ENCODE results near the gene EPHB2. TPM values are rescaled to one million over a fixed set of nuclear protein-coding genes. Genes with fewer than 3 reads are reported as not detected.
A peak's percentile ranks its signal among the peaks of the same experiment; 100 is the strongest.

EPHB2 gene
- total and polyA plus RNA-seq, 2 donors (not counting 3 experiments of a cell fraction or from before 2014, with no cell fraction given) = 50.8 to 69.1 TPM

- DNase-seq (ENCODE audit: low read depth, low spot score) (peak; percentile 48), FAIRE-seq (no peak)
- intact Hi-C loops (cut with micrococcal nuclease) = no loop called here
- Histone ChIP-seq H4K20me1 (replicated peaks; ENCODE audit: control insufficient read depth, extremely low read depth, insufficient read depth, low read length) (no peaks in the 10 kb centered on the region), H3K9ac (replicated peaks; ENCODE audit: extremely low read depth, insufficient read depth, low read length) (no peak overlapping the region), H3K27ac (ENCODE audit: insufficient read depth, low read depth, low read length) (no peak overlapping the region), H3K79me2 (ENCODE audit: control insufficient read depth, insufficient read depth, low read length) (no peaks in the 10 kb centered on the region), H3K27me3 (ENCODE audit: control insufficient read depth in 2 of 2, insufficient read depth in 2 of 2, low read length in 2 of 2) (no peaks in the 10 kb centered on the region), H3K9me3 (replicated peaks; ENCODE audit: control insufficient read depth, insufficient read depth, low read length) (no peaks in the 10 kb centered on the region), H3K4me1 (ENCODE audit: control insufficient read depth, extremely low read depth, insufficient read depth, low read length) (no peaks in the 10 kb centered on the region), H3K9me1 (replicated peaks; ENCODE audit: control insufficient read depth, extremely low read depth, insufficient read depth, low read length) (no peaks in the 10 kb centered on the region), H3K36me3 (ENCODE audit: control insufficient read depth in 2 of 2, extremely low read depth in 1 of 2, insufficient read depth in 2 of 2, low read length in 2 of 2) (no peaks in the 10 kb centered on the region), H3K4me3 (replicated peaks in 1 of 3; ENCODE audit: insufficient read depth in 1 of 3, low read depth in 1 of 3, low read length in 3 of 3) (no peak overlapping the region), H3K4me2 (ENCODE audit: insufficient read depth, low read length) (no peak overlapping the region), H2AFZ (ENCODE audit: low read depth, low read length) (no peak overlapping the region)
- ChIA-PET POLR2A (no interaction called here), CTCF (interaction anchor here (0.7 to 3.3 kb wide), 10 partner anchors 10 to 257 kb away, joined by 3 to 15 read pairs (median 4); no protein-coding TSS in a partner anchor)
- dilution Hi-C loops (cut with MboI; ENCODE audit: extremely low pct_ligation_motif_present, low sequenced_read_pairs) = no loop called here
- no peak for TF ChIP-seq GATA2 (IDR thresholded peaks at IDR 0.05; ENCODE audit: insufficient read depth, insufficient read length, low read depth, low read length)
- TF ChIP-seq MYC (IDR thresholded peaks at IDR 0.05; ENCODE audit: low read depth, low read length) = no peak
- no TSS peak for BruUV-seq (replicated peaks)
Observed at GRCh38 chr1:22920734-22921451, 210.3 kb downstream of the EPHB2 start.

GRCh38 chr1:22921452-22922126 is 210.9 kb downstream of the EPHB2 start:
- Histone ChIP-seq H3K36me3 (ENCODE audit: control insufficient read depth in 2 of 2, extremely low read depth in 1 of 2, insufficient read depth in 2 of 2, low read length in 2 of 2) (no peaks in the 10 kb centered on the region), H3K9ac (replicated peaks; ENCODE audit: extremely low read depth, insufficient read depth, low read length) (no peak overlapping the region), H3K79me2 (ENCODE audit: control insufficient read depth, insufficient read depth, low read length) (no peaks in the 10 kb centered on the region), H3K4me2 (ENCODE audit: insufficient read depth, low read length) (no peak overlapping the region), H2AFZ (ENCODE audit: low read depth, low read length) (no peak overlapping the region), H3K9me3 (replicated peaks; ENCODE audit: control insufficient read depth, insufficient read depth, low read length) (no peaks in the 10 kb centered on the region), H4K20me1 (replicated peaks; ENCODE audit: control insufficient read depth, extremely low read depth, insufficient read depth, low read length) (no peaks in the 10 kb centered on the region), H3K4me3 (replicated peaks in 1 of 3; ENCODE audit: insufficient read depth in 1 of 3, low read depth in 1 of 3, low read length in 3 of 3) (no peak overlapping the region), H3K4me1 (ENCODE audit: control insufficient read depth, extremely low read depth, insufficient read depth, low read length) (no peaks in the 10 kb centered on the region), H3K27ac (ENCODE audit: insufficient read depth, low read depth, low read length) (no peak overlapping the region), H3K9me1 (replicated peaks; ENCODE audit: control insufficient read depth, extremely low read depth, insufficient read depth, low read length) (no peaks in the 10 kb centered on the region), H3K27me3 (ENCODE audit: control insufficient read depth in 2 of 2, insufficient read depth in 2 of 2, low read length in 2 of 2) (no peaks in the 10 kb centered on the region)
- no TSS peak for BruUV-seq (replicated peaks)
- POLR2A ChIA-PET = no interaction called here
- DNase-seq (ENCODE audit: low read depth, low spot score) (no peak), FAIRE-seq (no peak)
- dilution Hi-C loops (cut with MboI; ENCODE audit: extremely low pct_ligation_motif_present, low sequenced_read_pairs) = no loop called here
- CTCF ChIA-PET = interaction anchor here (0.7 to 3.3 kb wide), 9 partner anchors 9 to 258 kb away, joined by 3 to 15 read pairs (median 6); no protein-coding TSS in a partner anchor
- intact Hi-C loops (cut with micrococcal nuclease) = no loop called here
- TF ChIP-seq FOS (IDR thresholded peaks at IDR 0.05; ENCODE audit: borderline replicate concordance, insufficient read depth, low read length) (no peak), JUN (IDR thresholded peaks at IDR 0.05; ENCODE audit: borderline replicate concordance, insufficient read depth, insufficient read length, low read depth) (no peak), EZH2 (IDR thresholded peaks at IDR 0.05; ENCODE audit: borderline replicate concordance, low read depth, low read length, severe bottlenecking) (no peak), MYC (IDR thresholded peaks at IDR 0.05; ENCODE audit: low read depth, low read length) (no peak), POLR2AphosphoS5 (IDR thresholded peaks at IDR 0.05; ENCODE audit: insufficient read depth, low read depth, low read length) (no peak), CTCF (IDR thresholded peaks at IDR 0.05; ENCODE audit: extremely low read depth in 1 of 2, insufficient read depth in 1 of 2, low read depth in 1 of 2, low read length in 2 of 2) (no peak), GATA2 (IDR thresholded peaks at IDR 0.05; ENCODE audit: insufficient read depth, insufficient read length, low read depth, low read length) (no peak), POLR2A (IDR thresholded peaks at IDR 0.05; ENCODE audit: low read depth, low read length) (no peak)
- TF ChIP-seq, protein P1, sequence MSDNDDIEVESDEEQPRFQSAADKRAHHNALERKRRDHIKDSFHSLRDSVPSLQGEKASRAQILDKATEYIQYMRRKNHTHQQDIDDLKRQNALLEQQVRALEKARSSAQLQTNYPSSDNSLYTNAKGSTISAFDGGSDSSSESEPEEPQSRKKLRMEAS (IDR thresholded peaks at IDR 0.05; ENCODE audit: insufficient read depth, insufficient read length) = no peak
